ENCODE data around the gene MYLK2. TPM values are rescaled to one million over a fixed set of nuclear protein-coding genes. Genes with fewer than 3 reads are reported as not detected.

MYLK2 gene
- total and polyA plus RNA-seq, 7 experiments from 2014 or later = 0.58 TPM; not detected in 6

DNA sequence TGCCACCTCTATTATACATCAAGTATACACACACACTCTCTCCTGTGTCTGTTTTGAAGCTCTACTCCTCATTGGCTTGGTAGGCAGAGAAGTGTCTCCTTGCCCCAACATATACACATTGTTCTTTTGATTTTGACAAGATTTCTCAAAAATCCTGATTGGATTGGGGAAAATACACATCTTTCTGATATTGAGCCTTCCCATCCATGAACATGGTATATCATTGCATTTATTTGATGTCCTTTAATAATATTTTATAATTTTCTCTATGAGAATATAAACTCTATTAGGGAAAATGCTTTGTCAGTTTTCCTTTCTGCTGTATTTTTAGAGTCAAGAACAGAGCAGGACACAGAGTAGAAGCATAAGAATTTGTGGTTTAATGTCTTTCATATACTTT is 58.5 kb downstream of the MYLK2 start:
- H3K4me1 ChIP-seq (ENCODE audit: control insufficient read depth in 2 of 2, insufficient read depth in 2 of 2, low read length in 2 of 2) = no peaks in the 10 kb centered on the region
- intact Hi-C loops (cut with micrococcal nuclease) = no loop called here
- Mint-ChIP-seq H3K27ac (no peak overlapping the region), H3K9me3 (no peaks in the 10 kb centered on the region), H3K36me3 (no peaks in the 10 kb centered on the region), H3K27me3 (peaks cover 2 to 66% (median 5%) of the 10 kb centered on the region in 5 donors), H3K4me3 (no peak overlapping the region), H3K4me1 (peaks cover 6 to 17% (median 12%) of the 10 kb centered on the region in 7 donors)
- no peak for DNase-seq
- POLR2A ChIA-PET = interaction anchor here (1.0 to 1.5 kb wide), 2 partner anchors 8 to 14 kb away, joined by 3 read pairs; no protein-coding TSS in a partner anchor
- CTCF ChIA-PET = no interaction called here
- H3K36me3 ChIP-seq (ENCODE audit: control insufficient read depth in 2 of 3, insufficient read depth in 3 of 3, low read length in 3 of 3) = no peaks in the 10 kb centered on the region
- no peak overlapping the region for H3K4me3 ChIP-seq (ENCODE audit: low read length)
- H3K9me3 ChIP-seq (ENCODE audit: control insufficient read depth in 2 of 3, low read length in 3 of 3) = no peaks in the 10 kb centered on the region
- no peak for ATAC-seq
- H3K27me3 ChIP-seq (ENCODE audit: control insufficient read depth in 2 of 2, insufficient read depth in 2 of 2, low read length in 2 of 2) = no peaks in the 10 kb centered on the region
- no peak overlapping the region for H3K27ac ChIP-seq (ENCODE audit: low read depth, low read length)

DNA sequence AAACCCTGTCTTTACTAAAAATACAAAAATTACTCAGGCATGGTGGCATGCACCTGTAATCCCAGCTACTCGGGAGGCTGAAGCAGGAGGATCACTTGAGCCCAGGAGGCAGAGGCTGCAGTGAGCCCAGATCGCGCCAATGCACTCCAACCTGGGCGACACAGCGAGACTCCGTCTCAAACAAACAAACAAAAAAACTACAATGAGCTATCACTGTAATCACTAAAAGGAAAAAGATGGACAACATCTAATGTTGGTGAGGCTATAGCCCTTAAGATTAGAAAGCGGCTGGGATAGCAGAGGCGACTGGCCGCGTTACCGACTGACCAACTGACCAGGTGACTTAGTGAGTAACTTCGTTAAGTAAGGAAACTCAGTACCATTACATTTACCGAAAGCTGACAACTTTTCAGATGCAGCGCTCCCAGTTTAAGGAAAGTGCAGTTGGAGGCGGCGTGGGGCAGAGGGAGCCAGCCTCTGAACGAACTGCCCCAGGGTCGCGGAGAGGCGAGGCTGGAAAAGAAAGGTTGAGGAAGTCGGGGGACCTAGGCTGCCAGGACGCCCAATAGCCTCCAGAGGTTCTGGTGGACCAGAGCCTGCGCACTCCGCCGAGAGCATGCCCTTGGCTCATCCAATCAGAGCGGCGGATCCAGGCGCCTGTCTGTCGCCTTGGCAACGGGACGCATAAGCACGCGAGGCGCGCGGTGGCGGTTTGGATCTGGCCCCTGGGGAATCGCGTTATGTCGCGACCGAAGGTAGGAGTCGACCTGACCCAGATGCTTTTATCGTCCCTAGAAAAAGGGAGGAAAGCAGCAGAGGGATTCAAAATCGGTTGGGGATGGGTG is 60.2 kb downstream of the MYLK2 start:
- Mint-ChIP-seq H3K4me3 (peak overlapping the region; percentile 89 to 97 (median 94)), H3K9me3 (no peaks in the 10 kb centered on the region), H3K27me3 (peaks cover 0 to 53% (median under 1%) of the 10 kb centered on the region in 5 donors), H3K27ac (peak overlapping the region; percentile 32 to 92 (median 79)), H3K4me1 (peaks cover 6 to 17% (median 12%) of the 10 kb centered on the region in 7 donors), H3K36me3 (no peaks in the 10 kb centered on the region)
- peak overlapping the region; percentile 27 for H3K27ac ChIP-seq (ENCODE audit: low read depth, low read length)
- DNase-seq (peak; percentile 55 to 77 (median 71)), ATAC-seq (peak; percentile 93)
- H3K27me3 ChIP-seq (ENCODE audit: control insufficient read depth in 2 of 2, insufficient read depth in 2 of 2, low read length in 2 of 2) = no peaks in the 10 kb centered on the region
- POLR2A ChIA-PET = interaction anchor here (0.7 to 1.5 kb wide), 2 partner anchors 10 to 1842 kb away, joined by 3 to 5 read pairs; no protein-coding TSS in a partner anchor
- H3K4me3 ChIP-seq (ENCODE audit: low read length) = peak overlapping the region; percentile 68
- CTCF ChIA-PET = interaction anchor here (0.6 to 1.6 kb wide), 2 partner anchors 17 to 25 kb away, joined by 6 read pairs; no protein-coding TSS in a partner anchor
- no peaks in the 10 kb centered on the region for H3K36me3 ChIP-seq (ENCODE audit: control insufficient read depth in 2 of 3, insufficient read depth in 3 of 3, low read length in 3 of 3)
- H3K4me1 ChIP-seq (ENCODE audit: control insufficient read depth in 2 of 2, insufficient read depth in 2 of 2, low read length in 2 of 2) = no peaks in the 10 kb centered on the region
- intact Hi-C loops (cut with micrococcal nuclease) = loop anchor here in 1 of 2 donors (1.0 kb wide), 1 partner anchor 73 kb away; the partner anchor contains the start of gene PDRG1
- no peaks in the 10 kb centered on the region for H3K9me3 ChIP-seq (ENCODE audit: control insufficient read depth in 2 of 3, low read length in 3 of 3)

DNA sequence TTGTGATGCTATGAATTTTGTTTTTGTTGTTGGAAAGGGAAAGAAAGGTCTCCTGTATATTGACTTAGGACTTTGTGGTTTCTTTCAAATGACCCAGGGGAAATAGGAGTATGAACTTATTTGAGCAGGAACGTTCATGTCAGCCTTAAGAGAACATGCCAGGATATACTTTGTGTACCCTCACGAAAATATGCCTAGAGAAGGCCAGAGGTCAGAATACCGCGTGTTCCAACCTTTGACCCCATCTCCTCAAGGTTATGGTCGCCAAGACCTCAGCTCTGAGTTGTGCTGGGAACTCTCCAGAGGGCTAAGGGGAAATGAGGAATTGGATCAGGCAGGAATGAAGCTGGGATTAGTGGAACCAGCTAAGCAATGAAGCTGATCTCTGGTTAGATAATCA is 62.8 kb downstream of the MYLK2 start:
- ATAC-seq (no peak), DNase-seq (no peak)
- no peaks in the 10 kb centered on the region for H3K9me3 ChIP-seq (ENCODE audit: control insufficient read depth in 2 of 3, low read length in 3 of 3)
- Mint-ChIP-seq H3K27ac (no peak overlapping the region), H3K27me3 (peaks cover 0 to 36% (median 6%) of the 10 kb centered on the region in 5 donors), H3K4me3 (no peak overlapping the region), H3K9me3 (no peaks in the 10 kb centered on the region), H3K4me1 (peaks cover 6 to 17% (median 12%) of the 10 kb centered on the region in 7 donors), H3K36me3 (no peaks in the 10 kb centered on the region)
- H3K4me1 ChIP-seq (ENCODE audit: control insufficient read depth in 2 of 2, insufficient read depth in 2 of 2, low read length in 2 of 2) = no peaks in the 10 kb centered on the region
- H3K27me3 ChIP-seq (ENCODE audit: control insufficient read depth in 2 of 2, insufficient read depth in 2 of 2, low read length in 2 of 2) = no peaks in the 10 kb centered on the region
- CTCF ChIA-PET = interaction anchor here (1.2 kb wide), 1 partner anchor 71 kb away, joined by 9 read pairs; no protein-coding TSS in a partner anchor
- H3K4me3 ChIP-seq (ENCODE audit: low read length) = no peak overlapping the region
- no peaks in the 10 kb centered on the region for H3K36me3 ChIP-seq (ENCODE audit: control insufficient read depth in 2 of 3, insufficient read depth in 3 of 3, low read length in 3 of 3)
- no peak overlapping the region for H3K27ac ChIP-seq (ENCODE audit: low read depth, low read length)
- POLR2A ChIA-PET = no interaction called here
- intact Hi-C loops (cut with micrococcal nuclease) = loop anchor here in 1 of 2 donors (2.0 kb wide), 1 partner anchor 21 kb away; no protein-coding TSS in a partner anchor

DNA sequence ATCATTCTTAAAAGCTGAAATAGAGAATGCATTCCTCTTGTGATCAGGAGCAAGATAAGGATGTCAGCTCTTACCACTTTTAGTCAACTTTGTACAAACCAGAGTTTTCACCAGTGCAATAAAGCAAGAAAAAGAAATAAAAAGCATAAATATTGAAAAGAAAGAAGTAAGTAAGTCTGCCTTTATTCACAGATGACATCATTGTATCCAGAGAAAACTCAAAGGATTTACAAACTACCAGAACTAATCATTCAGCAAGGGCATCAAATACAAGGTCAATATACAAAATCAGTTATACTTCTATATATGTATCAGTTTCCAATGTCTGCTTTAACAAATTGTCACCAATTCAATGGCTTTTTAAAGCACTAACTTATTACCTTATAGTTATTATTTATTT is 64.7 kb downstream of the MYLK2 start:
- Histone ChIP-seq H3K9me3 (ENCODE audit: control insufficient read depth in 2 of 3, low read length in 3 of 3) (no peaks in the 10 kb centered on the region), H3K27ac (ENCODE audit: low read depth, low read length) (no peak overlapping the region), H3K4me1 (ENCODE audit: control insufficient read depth in 2 of 2, insufficient read depth in 2 of 2, low read length in 2 of 2) (no peaks in the 10 kb centered on the region), H3K36me3 (ENCODE audit: control insufficient read depth in 2 of 3, insufficient read depth in 3 of 3, low read length in 3 of 3) (no peaks in the 10 kb centered on the region), H3K27me3 (ENCODE audit: control insufficient read depth in 2 of 2, insufficient read depth in 2 of 2, low read length in 2 of 2) (no peaks in the 10 kb centered on the region), H3K4me3 (ENCODE audit: low read length) (no peak overlapping the region)
- DNase-seq (no peak), ATAC-seq (no peak)
- intact Hi-C loops (cut with micrococcal nuclease) = no loop called here
- Mint-ChIP-seq H3K27ac (no peak overlapping the region), H3K27me3 (peaks cover 0 to 22% (median 6%) of the 10 kb centered on the region in 5 donors), H3K4me1 (peaks cover 6 to 17% (median 12%) of the 10 kb centered on the region in 7 donors), H3K36me3 (no peaks in the 10 kb centered on the region), H3K4me3 (no peak overlapping the region), H3K9me3 (peaks cover 0 to 1% (median 0%) of the 10 kb centered on the region in 11 donors)
- ChIA-PET CTCF (no interaction called here), POLR2A (interaction anchor here (0.7 kb wide), 1 partner anchor 70 kb away, joined by 3 read pairs; no protein-coding TSS in a partner anchor)

Other genes starting within 250 kb of the MYLK2 start
- gene ID1, start 214.1 kb upstream of the MYLK2 start, total RNA-seq = 10 to 100 TPM in 1 of 5 experiments, 1 to 10 TPM in 1, under 1 TPM in 3; 0.41 to 16.9 (median 0.62) TPM
- not detected for gene ID1, start 214.1 kb upstream of the MYLK2 start, polyA plus RNA-seq
- not detected for gene COX4I2, start 181.4 kb upstream of the MYLK2 start, total RNA-seq
- not detected for gene COX4I2, start 181.4 kb upstream of the MYLK2 start, polyA plus RNA-seq
- 100 to 1,000 TPM in 1 of 5 experiments, 10 to 100 TPM in 4; 15.0 to 111 (median 19.4) TPM for gene BCL2L1, start 96.5 kb upstream of the MYLK2 start, total RNA-seq
- 10 to 100 TPM; 11.5 to 12.7 TPM for gene BCL2L1, start 96.5 kb upstream of the MYLK2 start, polyA plus RNA-seq
- gene TPX2, start 80.1 kb upstream of the MYLK2 start, total RNA-seq = 10 to 100 TPM in 1 of 5 experiments, under 1 TPM in 4; 0.16 to 84.3 (median 0.43) TPM
- under 1 TPM in 1 of 2 donors, not detected in 1; 0.09 TPM for gene TPX2, start 80.1 kb upstream of the MYLK2 start, polyA plus RNA-seq
- not detected for gene FOXS1, start 26.2 kb downstream of the MYLK2 start, total RNA-seq
- gene FOXS1, start 26.2 kb downstream of the MYLK2 start, polyA plus RNA-seq = not detected
- not detected for gene DUSP15, start 51.2 kb downstream of the MYLK2 start, total RNA-seq
- gene DUSP15, start 51.2 kb downstream of the MYLK2 start, polyA plus RNA-seq = not detected
- not detected for gene TTLL9, start 51.3 kb downstream of the MYLK2 start, total RNA-seq
- not detected for gene TTLL9, start 51.3 kb downstream of the MYLK2 start, polyA plus RNA-seq
- gene PDRG1, start 132.7 kb downstream of the MYLK2 start, total RNA-seq = 10 to 100 TPM in 3 of 5 experiments, 1 to 10 TPM in 2; 7.5 to 13.6 (median 11.4) TPM
- 10 to 100 TPM; 13.8 to 25.0 TPM for gene PDRG1, start 132.7 kb downstream of the MYLK2 start, polyA plus RNA-seq
- gene XKR7, start 148.8 kb downstream of the MYLK2 start, total RNA-seq = under 1 TPM in 1 of 5 experiments, not detected in 4; 0.05 TPM
- not detected for gene XKR7, start 148.8 kb downstream of the MYLK2 start, polyA plus RNA-seq
- not detected for gene CCM2L, start 191.1 kb downstream of the MYLK2 start, total RNA-seq
- gene CCM2L, start 191.1 kb downstream of the MYLK2 start, polyA plus RNA-seq = not detected
- 100 to 1,000 TPM in 1 of 5 experiments, 10 to 100 TPM in 1, 1 to 10 TPM in 2, under 1 TPM in 1; 0.51 to 129 (median 1.9) TPM for gene HCK, start 232.9 kb downstream of the MYLK2 start, total RNA-seq
- gene HCK, start 232.9 kb downstream of the MYLK2 start, polyA plus RNA-seq = under 1 TPM; 0.09 to 0.46 TPM

Measured in naive thymus-derived CD4-positive, alpha-beta T cell (primary cell).